Sigmoid colon (tissue), 7 donors: ENCODE measurements around the gene PPP1R3F. TPM values are rescaled to one million over a fixed set of nuclear protein-coding genes. Genes with fewer than 3 reads are reported as not detected.

Source experiments
- DNase-seq: peaks from one replicate; pipeline ENCODE4 v3.0.0-alpha.2; 2019
- H3K27ac ChIP-seq, 4 donors: fragments of 200-600 bp; sonication (generic); one replicate each; pipeline ENCODE4 v1.5.1; 2016 to 2019; ENCODE audit warnings: mild to moderate bottlenecking in 1 of 4
- H3K27me3 ChIP-seq, 3 donors: fragments of 200-600 bp; sonication (generic); one replicate each; pipeline ENCODE4 v1.5.1; 2019; ENCODE audit warnings: mild to moderate bottlenecking in 1 of 3
- H3K36me3 ChIP-seq, 4 donors: fragments of 200-600 bp; sonication (generic); one replicate each; pipeline ENCODE4 v1.5.1; 2016 to 2019
- H3K4me1 ChIP-seq, 4 donors: fragments of 200-600 bp; sonication (generic); one replicate each; pipeline ENCODE4 v1.5.1; 2017 to 2019
- H3K4me3 ChIP-seq, 4 donors: fragments of 200-600 bp; sonication (generic); one replicate each; pipeline ENCODE4 v1.5.1; 2017 to 2019; ENCODE audit warnings: mild to moderate bottlenecking in 2 of 4, moderate library complexity in 1 of 4
- H3K9me3 ChIP-seq, 4 donors: fragments of 200-600 bp in 3 of 4; sonication (generic) in 3 of 4; one replicate each; pipeline versions ENCODE4 v1.5.1 to v1.6.1; 2013 to 2019
- EP300 ChIP-seq, 4 donors: sonication (generic); formaldehyde crosslinking; IDR thresholded peaks; one replicate each; pipeline ENCODE4 v1.6.1; 2017; ENCODE audit warnings: antibody characterized with exemption in 4 of 4
- POLR2A ChIP-seq, 2 donors: fragments of 450-650 bp; IDR thresholded peaks; one replicate each; pipeline ENCODE4 v1.6.1; 2016; ENCODE audit warnings: antibody characterized with exemption in 2 of 2, mild to moderate bottlenecking in 2 of 2, moderate library complexity in 2 of 2
- POLR2AphosphoS5 ChIP-seq, 4 donors: sonication (generic); formaldehyde crosslinking; IDR thresholded peaks; one replicate each; pipeline ENCODE4 v1.6.1; 2017; ENCODE audit warnings: antibody characterized with exemption in 4 of 4
- WGBS, 2 donors: extraction: QIAGEN DNeasy Blood & Tissue Kit; methylation state at CpG; one replicate each; pipeline ENCODE4 v1.1.7; 2013; 5-methylcytosine and 5-hydroxymethylcytosine counted together
- intact Hi-C: fragments of 100-400 bp; cut with DNase I; formaldehyde crosslinking; loops from one replicate; pipeline ENCODE4 v1.15.1; 2023
- polyA plus RNA-seq, 3 donors: library from polyadenylated mRNA; stranded (reverse); fragments of 200-250 nt; gene quantifications; one replicate each; pipeline ENCODE4 v1.2.3, GENCODE V29; 2013
- total RNA-seq, 4 donors: library from RNA; depleted of rRNA; stranded (reverse); fragments of >200 nt; gene quantifications; one replicate each; pipeline ENCODE4 v1.1.0, GENCODE V29; 2016
- TF ChIP-seq, protein P1 (sequence below), 4 experiments: fragments of 450-650 bp in 3 of 4; fragments of 200-600 bp in 1 of 4; IDR thresholded peaks; one replicate each; pipeline ENCODE4 v1.5.1; 2016 to 2019; ENCODE audit warnings: antibody characterized with exemption in 4 of 4, mild to moderate bottlenecking in 3 of 4, moderate library complexity in 2 of 4
- donor health status: healthy with polysubstance abuse.
- donor health status: Bipolar disorder and iron deficiency.
- donor health status: healthy.

PPP1R3F gene
- total and polyA plus RNA-seq, 7 donors: 2.2 to 13.7 (median 8.6) TPM

DNA sequence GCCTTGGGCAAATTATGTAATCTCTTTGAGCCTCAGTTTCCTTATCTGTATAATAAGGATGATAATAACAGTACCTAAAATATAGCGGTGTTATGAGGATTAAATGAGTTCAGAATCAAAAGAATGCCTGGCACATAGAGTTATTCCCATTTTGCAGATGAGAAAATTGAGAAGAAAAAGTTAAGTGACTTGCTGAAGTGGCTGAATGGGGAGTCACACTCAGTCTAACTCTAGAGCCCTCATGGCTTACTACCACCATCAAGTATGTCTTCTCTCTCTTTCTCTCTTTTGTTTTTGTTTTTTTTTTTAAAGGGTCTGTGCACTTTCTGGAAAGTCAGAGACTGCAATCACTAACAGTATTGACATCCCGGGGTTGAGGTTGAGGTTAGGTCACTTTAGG, 37.1 kb upstream of the PPP1R3F start:
- no peak for DNase-seq
- no peaks in the 10 kb centered on the region for H3K36me3 ChIP-seq
- H3K9me3 ChIP-seq: no peaks in the 10 kb centered on the region
- H3K4me3 ChIP-seq: no peak overlapping the region
- H3K4me1 ChIP-seq: peaks cover 0 to 11% (median 2%) of the 10 kb centered on the region in 4 donors
- intact Hi-C loops: no loop called here
- TF ChIP-seq POLR2AphosphoS5 (IDR thresholded peaks at IDR 0.05) (no peak), EP300 (IDR thresholded peaks at IDR 0.05) (no peak)
- no peak overlapping the region for H3K27ac ChIP-seq
- peaks cover 0 to 17% (median 7%) of the 10 kb centered on the region in 3 donors for H3K27me3 ChIP-seq
- WGBS, 2 donors: 87% methylated on average over 2 of the region's 2 CpGs

DNA sequence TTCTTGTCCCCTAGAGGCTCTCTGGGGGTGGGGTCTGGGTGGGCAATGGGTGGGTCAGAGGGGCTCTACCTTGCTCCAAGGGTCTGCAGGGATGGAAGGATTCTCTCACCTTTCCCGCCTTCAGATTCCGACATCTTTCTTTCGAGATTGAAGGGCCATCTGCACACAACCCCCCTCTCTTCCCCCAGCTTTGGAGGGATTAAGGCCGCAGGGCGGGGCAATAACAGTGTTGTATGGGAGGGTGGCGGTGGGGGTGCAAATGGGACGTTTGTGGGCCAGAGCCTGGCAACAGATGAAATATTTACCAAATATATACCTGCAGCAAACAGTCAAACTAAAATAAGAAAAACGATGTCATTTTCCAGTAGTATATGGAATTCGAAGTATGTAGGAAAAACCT, 36.4 kb upstream of the PPP1R3F start, which contains the start of gene CACNA1F:
CACNA1F (minus strand) TSS at position 165 of the 400 bp plus-strand sequence; CDS start at position 134, 31 bp downstream.
- Histone ChIP-seq H3K27ac (no peak within 1 kb of the TSS), H3K36me3 (no peaks in the 10 kb centered on the region), H3K27me3 (peaks cover 0 to 17% (median 7%) of the 10 kb centered on the region in 3 donors), H3K4me3 (peak within 1 kb of the TSS in 1 of 4 donors; percentile 17), H3K4me1 (peaks cover 0 to 11% (median 2%) of the 10 kb centered on the region in 4 donors), H3K9me3 (no peaks in the 10 kb centered on the region)
- TF ChIP-seq, protein P1, sequence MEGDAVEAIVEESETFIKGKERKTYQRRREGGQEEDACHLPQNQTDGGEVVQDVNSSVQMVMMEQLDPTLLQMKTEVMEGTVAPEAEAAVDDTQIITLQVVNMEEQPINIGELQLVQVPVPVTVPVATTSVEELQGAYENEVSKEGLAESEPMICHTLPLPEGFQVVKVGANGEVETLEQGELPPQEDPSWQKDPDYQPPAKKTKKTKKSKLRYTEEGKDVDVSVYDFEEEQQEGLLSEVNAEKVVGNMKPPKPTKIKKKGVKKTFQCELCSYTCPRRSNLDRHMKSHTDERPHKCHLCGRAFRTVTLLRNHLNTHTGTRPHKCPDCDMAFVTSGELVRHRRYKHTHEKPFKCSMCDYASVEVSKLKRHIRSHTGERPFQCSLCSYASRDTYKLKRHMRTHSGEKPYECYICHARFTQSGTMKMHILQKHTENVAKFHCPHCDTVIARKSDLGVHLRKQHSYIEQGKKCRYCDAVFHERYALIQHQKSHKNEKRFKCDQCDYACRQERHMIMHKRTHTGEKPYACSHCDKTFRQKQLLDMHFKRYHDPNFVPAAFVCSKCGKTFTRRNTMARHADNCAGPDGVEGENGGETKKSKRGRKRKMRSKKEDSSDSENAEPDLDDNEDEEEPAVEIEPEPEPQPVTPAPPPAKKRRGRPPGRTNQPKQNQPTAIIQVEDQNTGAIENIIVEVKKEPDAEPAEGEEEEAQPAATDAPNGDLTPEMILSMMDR (IDR thresholded peaks at IDR 0.05): no peak
- TF ChIP-seq POLR2A (IDR thresholded peaks at IDR 0.05) (no peak), POLR2AphosphoS5 (IDR thresholded peaks at IDR 0.05) (no peak), EP300 (IDR thresholded peaks at IDR 0.05) (no peak)
- WGBS, 2 donors: 71 to 83% methylated on average over 9 of the region's 9 CpGs
- intact Hi-C loops: no loop called here
- DNase-seq: no peak

DNA sequence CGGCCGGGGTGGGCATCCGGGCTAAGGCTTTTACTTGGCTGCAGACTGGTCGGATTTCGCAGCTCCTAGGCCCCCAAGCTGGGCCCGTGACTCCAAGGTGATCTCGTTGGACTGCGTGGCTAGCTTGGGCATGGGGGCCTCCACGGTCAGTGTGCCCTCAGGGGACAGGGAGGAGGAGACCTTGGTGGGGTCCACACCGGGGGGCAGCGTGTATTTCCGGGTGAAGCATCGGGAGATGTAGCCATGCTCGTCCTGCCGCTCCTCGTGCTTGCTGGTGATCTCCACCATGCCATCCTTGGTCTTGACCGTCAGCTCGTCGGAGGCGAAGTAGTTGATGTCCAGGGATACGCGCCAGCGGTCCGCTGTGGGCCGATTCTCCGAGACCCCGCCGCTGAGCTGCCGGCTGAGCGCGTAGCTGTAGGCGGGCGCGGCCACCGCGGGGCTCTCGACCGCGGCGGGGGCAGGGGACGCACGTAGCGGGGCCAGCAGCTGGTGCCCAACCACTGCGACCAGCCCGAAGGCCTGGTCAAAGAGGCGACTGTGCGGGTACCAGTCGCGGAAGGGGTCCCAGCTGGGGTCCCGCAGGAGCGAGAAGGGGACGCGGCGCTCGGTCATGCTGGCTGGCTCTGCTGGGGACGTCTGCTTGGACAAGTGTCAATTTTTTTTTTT, 35.6 kb upstream of the PPP1R3F start:
- peak overlapping the region in 1 of 4 donors; percentile 17 for H3K4me3 ChIP-seq
- H3K27ac ChIP-seq: no peak overlapping the region
- 56 to 60% methylated on average over 56 of the region's 56 CpGs for WGBS, 2 donors
- DNase-seq: no peak
- peaks cover 0 to 11% (median 2%) of the 10 kb centered on the region in 4 donors for H3K4me1 ChIP-seq
- TF ChIP-seq EP300 (IDR thresholded peaks at IDR 0.05): no peak
- no peak for TF ChIP-seq POLR2A (IDR thresholded peaks at IDR 0.05)
- no peak for TF ChIP-seq POLR2AphosphoS5 (IDR thresholded peaks at IDR 0.05)
- TF ChIP-seq, protein P1 (IDR thresholded peaks at IDR 0.05): no peak
- peaks cover 0 to 17% (median 7%) of the 10 kb centered on the region in 3 donors for H3K27me3 ChIP-seq
- no peaks in the 10 kb centered on the region for H3K9me3 ChIP-seq
- intact Hi-C loops: no loop called here
- no peaks in the 10 kb centered on the region for H3K36me3 ChIP-seq

GRCh38 chrX:49237060-49237459, 32.5 kb upstream of the PPP1R3F start:
- DNase-seq: no peak
- no peak overlapping the region for H3K27ac ChIP-seq
- TF ChIP-seq POLR2AphosphoS5 (IDR thresholded peaks at IDR 0.05) (no peak), POLR2A (IDR thresholded peaks at IDR 0.05) (no peak), EP300 (IDR thresholded peaks at IDR 0.05) (no peak)
- TF ChIP-seq, protein P1 (IDR thresholded peaks at IDR 0.05): no peak
- intact Hi-C loops: loop anchor here (2.0 kb wide), 1 partner anchor 32 kb away; the partner anchor contains the start of gene PPP1R3F
- peaks cover 0 to 11% (median 2%) of the 10 kb centered on the region in 4 donors for H3K4me1 ChIP-seq
- H3K4me3 ChIP-seq: no peak overlapping the region
- 57 to 79% methylated on average over 9 of the region's 9 CpGs for WGBS, 2 donors
- H3K36me3 ChIP-seq: no peaks in the 10 kb centered on the region
- H3K9me3 ChIP-seq: no peaks in the 10 kb centered on the region
- peaks cover 0 to 6% (median 0%) of the 10 kb centered on the region in 3 donors for H3K27me3 ChIP-seq

GRCh38 chrX:49238735-49239134, 30.9 kb upstream of the PPP1R3F start:
- intact Hi-C loops: no loop called here
- peaks cover 0 to 6% (median 0%) of the 10 kb centered on the region in 3 donors for H3K27me3 ChIP-seq
- no peak for TF ChIP-seq POLR2AphosphoS5 (IDR thresholded peaks at IDR 0.05)
- TF ChIP-seq POLR2A (IDR thresholded peaks at IDR 0.05): no peak
- TF ChIP-seq EP300 (IDR thresholded peaks at IDR 0.05): no peak
- TF ChIP-seq, protein P1 (IDR thresholded peaks at IDR 0.05): no peak
- no peak overlapping the region for H3K4me3 ChIP-seq
- peaks cover 0 to 11% (median 2%) of the 10 kb centered on the region in 4 donors for H3K4me1 ChIP-seq
- H3K36me3 ChIP-seq: peaks cover 0 to 14% (median 5%) of the 10 kb centered on the region in 4 donors
- H3K9me3 ChIP-seq: no peaks in the 10 kb centered on the region
- H3K27ac ChIP-seq: no peak overlapping the region
- DNase-seq: no peak
- 81 to 84% methylated on average over 7 of the region's 7 CpGs for WGBS, 2 donors
